GM23338 (cell line): ENCODE results near the gene ADIPOR1. TPM values are rescaled to one million over a fixed set of nuclear protein-coding genes. Genes with fewer than 3 reads are reported as not detected.
"Not testable (repeated sequence)": the region's sequence is repeated elsewhere in the genome, so short reads cannot be mapped to it uniquely, and the experiment has no call there.

Experiments
- ATAC-seq: fragments of 200-7000 bp; cut with Tn5 transposase; 3 replicates; pipeline ENCODE4 v1.9.1; 2020
- DNase-seq: peaks from one replicate; pipeline ENCODE4 v3.0.0-alpha.2; 2015; ENCODE audit warnings: low spot score
- H2AFZ ChIP-seq: fragments of 200-600 bp; sonication (generic); 2 replicates; pipeline ENCODE4 v1.8.0; 2016; ENCODE audit warnings: antibody characterized with exemption, mild to moderate bottlenecking, moderate library complexity
- H3F3A ChIP-seq: fragments of 200-600 bp; sonication (generic); replicated peaks from 2 replicates; pipeline ENCODE4 v1.8.0; 2017; ENCODE audit warnings: antibody characterized with exemption, mixed run types, low read depth
- H3K27ac ChIP-seq: fragments of 200-600 bp; sonication (generic); 2 replicates; pipeline ENCODE4 v1.6.1; 2016; ENCODE audit warnings: low read depth
- H3K27me3 ChIP-seq: fragments of 200-600 bp; sonication (generic); 2 replicates; pipeline ENCODE4 v1.8.0; 2016; ENCODE audit warnings: mild to moderate bottlenecking, mixed run types, moderate library complexity; ENCODE audit not compliant: insufficient read depth
- H3K36me3 ChIP-seq: fragments of 200-600 bp; sonication (generic); 2 replicates; pipeline ENCODE4 v1.8.0; 2016; ENCODE audit warnings: mild to moderate bottlenecking; ENCODE audit not compliant: insufficient read depth
- H3K4me1 ChIP-seq: fragments of 200-600 bp; sonication (generic); 2 replicates; pipeline ENCODE4 v1.8.0; 2016; ENCODE audit warnings: mild to moderate bottlenecking, moderate library complexity; ENCODE audit not compliant: insufficient read depth
- H3K4me2 ChIP-seq: fragments of 200-600 bp; sonication (generic); 2 replicates; pipeline ENCODE4 v1.7.1; 2017; ENCODE audit warnings: mixed run types
- H3K4me3 ChIP-seq: fragments of 200-600 bp; sonication (generic); 2 replicates; pipeline ENCODE4 v1.6.1; 2016; ENCODE audit warnings: mixed run types
- H3K79me2 ChIP-seq: fragments of 200-600 bp; sonication (generic); replicated peaks from 2 replicates; pipeline ENCODE4 v1.8.0; 2017; ENCODE audit warnings: mild to moderate bottlenecking; ENCODE audit not compliant: insufficient read depth
- H3K9me2 ChIP-seq: fragments of 200-600 bp; sonication (generic); 2 replicates; pipeline ENCODE4 v1.8.0; 2017; ENCODE audit not compliant: insufficient read depth
- H4K20me1 ChIP-seq: fragments of 200-600 bp; sonication (generic); replicated peaks from 2 replicates; pipeline ENCODE4 v1.8.0; 2017; ENCODE audit warnings: mild to moderate bottlenecking; ENCODE audit not compliant: insufficient read depth
- H3K27ac Mint-ChIP-seq: 2 replicates; pipeline ENCODE4 v1.8.0; 2020; ENCODE audit warnings: inconsistent platforms, mild to moderate bottlenecking, moderate library complexity, mixed read lengths
- H3K27me3 Mint-ChIP-seq: 3 replicates; pipeline ENCODE4 v1.8.0; 2022; ENCODE audit warnings: low read depth, mild to moderate bottlenecking, moderate library complexity, mixed read lengths, inconsistent platforms; ENCODE audit not compliant: insufficient read depth, poor library complexity
- H3K36me3 Mint-ChIP-seq: 3 replicates; pipeline ENCODE4 v1.8.0; 2021; ENCODE audit warnings: low read depth, mild to moderate bottlenecking, inconsistent platforms, moderate library complexity, mixed read lengths
- H3K4me1 Mint-ChIP-seq: 3 replicates; pipeline ENCODE4 v1.8.0; 2020; ENCODE audit warnings: mild to moderate bottlenecking, inconsistent platforms, mixed read lengths
- H3K4me3 Mint-ChIP-seq: 3 replicates; pipeline ENCODE4 v1.8.0; 2021; ENCODE audit warnings: moderate library complexity, mild to moderate bottlenecking, inconsistent platforms, mixed read lengths
- H3K9me3 Mint-ChIP-seq: 3 replicates; pipeline ENCODE4 v1.8.0; 2020; ENCODE audit warnings: moderate library complexity, mild to moderate bottlenecking, inconsistent platforms, mixed read lengths
- ETS1 ChIP-seq: IDR thresholded peaks from 2 replicates; pipeline ENCODE4 v1.6.1; 2016; ENCODE audit warnings: antibody characterized with exemption
- EZH2 ChIP-seq: fragments of 200-600 bp; sonication (generic); IDR thresholded peaks from one replicate; pipeline ENCODE4 v1.8.0; 2017; ENCODE audit warnings: antibody characterized with exemption, mild to moderate bottlenecking, low read depth; ENCODE audit not compliant: unreplicated experiment
- EZH2phosphoT487 ChIP-seq: fragments of 200-600 bp; sonication (generic); IDR thresholded peaks from one replicate; pipeline ENCODE4 v1.8.1; 2018; ENCODE audit warnings: antibody characterized with exemption; ENCODE audit not compliant: unreplicated experiment
- JUNB ChIP-seq: IDR thresholded peaks from one replicate; pipeline ENCODE4 v1.6.1; 2016; ENCODE audit warnings: antibody characterized with exemption; ENCODE audit not compliant: unreplicated experiment
- NANOG ChIP-seq: IDR thresholded peaks from 2 replicates; pipeline ENCODE4 v1.6.1; 2016; ENCODE audit warnings: antibody characterized with exemption, borderline replicate concordance
- ZNF331 ChIP-seq: fragments of 250-450 bp; sonication (Bioruptor Pico); IDR thresholded peaks from 2 replicates; pipeline ENCODE4 v1.5.0; 2020; ENCODE audit warnings: low read depth, mild to moderate bottlenecking, moderate library complexity
- polyA plus RNA-seq: library from polyadenylated mRNA; unstranded; fragments of >200 nt; fragmentation: Nextera tagmentation; extraction: Ambion mirVana; gene quantifications from 2 replicates; pipeline ENCODE4 v1.2.1, GENCODE V29; 2016
- total RNA-seq: library from RNA; depleted of rRNA; stranded (reverse); fragments of >200 nt; shearing (Covaris generic); gene quantifications from 2 replicates; pipeline ENCODE4 v1.2.3, GENCODE V29; 2014
- TF ChIP-seq, protein P1 (sequence below), 2 experiments: fragments of 200-600 bp in 1 of 2; sonication (generic) in 1 of 2; conservative IDR thresholded peaks; 2 replicates each; pipeline versions ENCODE4 v1.5.1 to v1.6.1; 2016 to 2017; ENCODE audit warnings: antibody characterized with exemption in 2 of 2, low read depth in 2 of 2, mild to moderate bottlenecking in 2 of 2, moderate library complexity in 1 of 2
- TF ChIP-seq, protein P2 (sequence below): fragments of 250-450 bp; sonication (Bioruptor Pico); IDR thresholded peaks from 2 replicates; pipeline ENCODE4 v1.5.0; 2020; ENCODE audit warnings: mild to moderate bottlenecking, moderate library complexity

The ADIPOR1 gene
- total and polyA plus RNA-seq, 2 experiments from 2014 or later: 47.2 to 59.1 TPM

GRCh38 chr1:202915146-202915545 lies 43.0 kb downstream of the ADIPOR1 start (continued):
- TF ChIP-seq JUNB (no peak), EZH2 (no peak), NANOG (no peak)

DNA sequence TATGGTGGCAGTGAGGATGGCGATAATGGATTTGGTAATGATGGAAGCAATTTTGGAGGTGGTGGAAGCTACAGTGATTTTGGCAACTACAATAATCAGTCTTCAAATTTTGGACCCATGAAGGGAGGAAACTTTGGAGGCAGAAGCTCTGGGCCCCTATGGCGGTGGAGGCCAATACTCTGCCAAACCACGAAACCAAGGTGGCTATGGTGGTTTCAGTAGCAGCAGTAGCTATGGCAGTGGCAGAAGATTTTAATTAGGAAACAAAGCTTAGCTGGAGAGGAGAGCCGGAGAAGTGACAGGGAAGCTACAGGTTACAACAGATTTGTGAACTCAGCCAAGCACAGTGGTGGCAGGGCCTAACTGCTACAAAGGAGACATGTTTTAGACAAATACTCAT lies 45.6 kb downstream of the ADIPOR1 start:
- peaks cover 32% of the 10 kb centered on the region for H3K36me3 Mint-ChIP-seq
- not testable (repeated sequence) for H3K9me2 ChIP-seq, H2AFZ ChIP-seq, H3K4me1 ChIP-seq, H3K4me3 ChIP-seq, H3F3A ChIP-seq, H3K27me3 ChIP-seq, ATAC-seq, H3K9me3 Mint-ChIP-seq, H3K27ac Mint-ChIP-seq, H3K79me2 ChIP-seq, H3K4me3 Mint-ChIP-seq, H3K27ac ChIP-seq, H3K4me2 ChIP-seq, H3K27me3 Mint-ChIP-seq, DNase-seq, H3K4me1 Mint-ChIP-seq, H4K20me1 ChIP-seq
- H3K36me3 ChIP-seq: peaks cover 31% of the 10 kb centered on the region

- H3K9me2 ChIP-seq: no peaks in the 10 kb centered on the region
- no peak overlapping the region for H3K27ac ChIP-seq
- Mint-ChIP-seq H3K4me1 (no peaks in the 10 kb centered on the region), H3K9me3 (no peaks in the 10 kb centered on the region), H3K36me3 (peaks cover 27% of the 10 kb centered on the region), H3K4me3 (no peak overlapping the region), H3K27me3 (no peaks in the 10 kb centered on the region), H3K27ac (no peak overlapping the region)
- no peaks in the 10 kb centered on the region for H4K20me1 ChIP-seq
- DNase-seq: no peak
- peaks cover 18% of the 10 kb centered on the region for H3K36me3 ChIP-seq
- H3K27me3 ChIP-seq: no peaks in the 10 kb centered on the region
- no peak overlapping the region for H3K4me2 ChIP-seq
- H3K79me2 ChIP-seq: no peaks in the 10 kb centered on the region
- H2AFZ ChIP-seq: no peak overlapping the region
- no peaks in the 10 kb centered on the region for H3K4me1 ChIP-seq
- ATAC-seq: no peak
- H3F3A ChIP-seq: no peaks in the 10 kb centered on the region
- no peak overlapping the region for H3K4me3 ChIP-seq
- TF ChIP-seq ETS1 (no peak), EZH2phosphoT487 (no peak), NANOG (no peak), ZNF331 (CRISPR knock-in tag) (no peak), JUNB (no peak), EZH2 (no peak)
- TF ChIP-seq, protein P1, sequence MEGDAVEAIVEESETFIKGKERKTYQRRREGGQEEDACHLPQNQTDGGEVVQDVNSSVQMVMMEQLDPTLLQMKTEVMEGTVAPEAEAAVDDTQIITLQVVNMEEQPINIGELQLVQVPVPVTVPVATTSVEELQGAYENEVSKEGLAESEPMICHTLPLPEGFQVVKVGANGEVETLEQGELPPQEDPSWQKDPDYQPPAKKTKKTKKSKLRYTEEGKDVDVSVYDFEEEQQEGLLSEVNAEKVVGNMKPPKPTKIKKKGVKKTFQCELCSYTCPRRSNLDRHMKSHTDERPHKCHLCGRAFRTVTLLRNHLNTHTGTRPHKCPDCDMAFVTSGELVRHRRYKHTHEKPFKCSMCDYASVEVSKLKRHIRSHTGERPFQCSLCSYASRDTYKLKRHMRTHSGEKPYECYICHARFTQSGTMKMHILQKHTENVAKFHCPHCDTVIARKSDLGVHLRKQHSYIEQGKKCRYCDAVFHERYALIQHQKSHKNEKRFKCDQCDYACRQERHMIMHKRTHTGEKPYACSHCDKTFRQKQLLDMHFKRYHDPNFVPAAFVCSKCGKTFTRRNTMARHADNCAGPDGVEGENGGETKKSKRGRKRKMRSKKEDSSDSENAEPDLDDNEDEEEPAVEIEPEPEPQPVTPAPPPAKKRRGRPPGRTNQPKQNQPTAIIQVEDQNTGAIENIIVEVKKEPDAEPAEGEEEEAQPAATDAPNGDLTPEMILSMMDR (conservative IDR thresholded peaks at IDR 0.05; ENCODE audit: low read depth in 2 of 2): no peak
- TF ChIP-seq, protein P2, sequence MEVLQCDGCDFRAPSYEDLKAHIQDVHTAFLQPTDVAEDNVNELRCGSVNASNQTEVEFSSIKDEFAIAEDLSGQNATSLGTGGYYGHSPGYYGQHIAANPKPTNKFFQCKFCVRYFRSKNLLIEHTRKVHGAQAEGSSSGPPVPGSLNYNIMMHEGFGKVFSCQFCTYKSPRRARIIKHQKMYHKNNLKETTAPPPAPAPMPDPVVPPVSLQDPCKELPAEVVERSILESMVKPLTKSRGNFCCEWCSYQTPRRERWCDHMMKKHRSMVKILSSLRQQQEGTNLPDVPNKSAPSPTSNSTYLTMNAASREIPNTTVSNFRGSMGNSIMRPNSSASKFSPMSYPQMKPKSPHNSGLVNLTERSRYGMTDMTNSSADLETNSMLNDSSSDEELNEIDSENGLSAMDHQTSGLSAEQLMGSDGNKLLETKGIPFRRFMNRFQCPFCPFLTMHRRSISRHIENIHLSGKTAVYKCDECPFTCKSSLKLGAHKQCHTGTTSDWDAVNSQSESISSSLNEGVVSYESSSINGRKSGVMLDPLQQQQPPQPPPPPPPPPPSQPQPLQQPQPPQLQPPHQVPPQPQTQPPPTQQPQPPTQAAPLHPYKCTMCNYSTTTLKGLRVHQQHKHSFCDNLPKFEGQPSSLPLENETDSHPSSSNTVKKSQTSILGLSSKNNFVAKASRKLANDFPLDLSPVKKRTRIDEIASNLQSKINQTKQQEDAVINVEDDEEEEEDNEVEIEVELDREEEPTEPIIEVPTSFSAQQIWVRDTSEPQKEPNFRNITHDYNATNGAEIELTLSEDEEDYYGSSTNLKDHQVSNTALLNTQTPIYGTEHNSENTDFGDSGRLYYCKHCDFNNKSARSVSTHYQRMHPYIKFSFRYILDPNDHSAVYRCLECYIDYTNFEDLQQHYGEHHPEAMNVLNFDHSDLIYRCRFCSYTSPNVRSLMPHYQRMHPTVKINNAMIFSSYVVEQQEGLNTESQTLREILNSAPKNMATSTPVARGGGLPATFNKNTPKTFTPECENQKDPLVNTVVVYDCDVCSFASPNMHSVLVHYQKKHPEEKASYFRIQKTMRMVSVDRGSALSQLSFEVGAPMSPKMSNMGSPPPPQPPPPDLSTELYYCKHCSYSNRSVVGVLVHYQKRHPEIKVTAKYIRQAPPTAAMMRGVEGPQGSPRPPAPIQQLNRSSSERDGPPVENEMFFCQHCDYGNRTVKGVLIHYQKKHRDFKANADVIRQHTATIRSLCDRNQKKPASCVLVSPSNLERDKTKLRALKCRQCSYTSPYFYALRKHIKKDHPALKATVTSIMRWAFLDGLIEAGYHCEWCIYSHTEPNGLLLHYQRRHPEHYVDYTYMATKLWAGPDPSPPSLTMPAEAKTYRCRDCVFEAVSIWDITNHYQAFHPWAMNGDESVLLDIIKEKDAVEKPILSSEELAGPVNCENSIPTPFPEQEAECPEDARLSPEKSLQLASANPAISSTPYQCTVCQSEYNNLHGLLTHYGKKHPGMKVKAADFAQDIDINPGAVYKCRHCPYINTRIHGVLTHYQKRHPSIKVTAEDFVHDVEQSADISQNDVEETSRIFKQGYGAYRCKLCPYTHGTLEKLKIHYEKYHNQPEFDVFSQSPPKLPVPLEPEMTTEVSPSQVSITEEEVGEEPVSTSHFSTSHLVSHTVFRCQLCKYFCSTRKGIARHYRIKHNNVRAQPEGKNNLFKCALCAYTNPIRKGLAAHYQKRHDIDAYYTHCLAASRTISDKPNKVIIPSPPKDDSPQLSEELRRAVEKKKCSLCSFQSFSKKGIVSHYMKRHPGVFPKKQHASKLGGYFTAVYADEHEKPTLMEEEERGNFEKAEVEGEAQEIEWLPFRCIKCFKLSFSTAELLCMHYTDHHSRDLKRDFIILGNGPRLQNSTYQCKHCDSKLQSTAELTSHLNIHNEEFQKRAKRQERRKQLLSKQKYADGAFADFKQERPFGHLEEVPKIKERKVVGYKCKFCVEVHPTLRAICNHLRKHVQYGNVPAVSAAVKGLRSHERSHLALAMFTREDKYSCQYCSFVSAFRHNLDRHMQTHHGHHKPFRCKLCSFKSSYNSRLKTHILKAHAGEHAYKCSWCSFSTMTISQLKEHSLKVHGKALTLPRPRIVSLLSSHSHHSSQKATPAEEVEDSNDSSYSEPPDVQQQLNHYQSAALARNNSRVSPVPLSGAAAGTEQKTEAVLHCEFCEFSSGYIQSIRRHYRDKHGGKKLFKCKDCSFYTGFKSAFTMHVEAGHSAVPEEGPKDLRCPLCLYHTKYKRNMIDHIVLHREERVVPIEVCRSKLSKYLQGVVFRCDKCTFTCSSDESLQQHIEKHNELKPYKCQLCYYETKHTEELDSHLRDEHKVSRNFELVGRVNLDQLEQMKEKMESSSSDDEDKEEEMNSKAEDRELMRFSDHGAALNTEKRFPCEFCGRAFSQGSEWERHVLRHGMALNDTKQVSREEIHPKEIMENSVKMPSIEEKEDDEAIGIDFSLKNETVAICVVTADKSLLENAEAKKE: no peak
These were observed 48.6 kb downstream of the ADIPOR1 start for GRCh38 chr1:202909494-202909893.
